Neural cell (in vitro differentiated cells): ENCODE data around the gene TFPI.

Experiments used
- EP300 ChIP-seq: fragments of 450-650 bp; conservative IDR thresholded peaks from 2 replicates; pipeline ENCODE4 v1.6.1; 2014; ENCODE audit warnings: antibody characterized with exemption, mild to moderate bottlenecking, moderate library complexity; ENCODE audit not compliant: poor library complexity, severe bottlenecking
- EZH2 ChIP-seq: fragments of 200-600, 300-800 bp; shearing (Covaris generic), sonication (generic); IDR thresholded peaks from 2 replicates; pipeline ENCODE4 v1.6.1; 2014; ENCODE audit warnings: antibody characterized with exemption, low read length, borderline replicate concordance, mild to moderate bottlenecking; ENCODE audit not compliant: insufficient read depth, poor library complexity, severe bottlenecking
- TF ChIP-seq, protein P1 (sequence below): IDR thresholded peaks from 2 replicates; pipeline ENCODE4 v1.6.1; 2012; ENCODE audit warnings: borderline replicate concordance
- TF ChIP-seq, protein P2 (sequence below): fragments of 450-650 bp; IDR thresholded peaks from 2 replicates; pipeline ENCODE4 v1.5.1; 2014; ENCODE audit warnings: antibody characterized with exemption, mild to moderate bottlenecking, moderate library complexity; ENCODE audit not compliant: poor library complexity, severe bottlenecking

GRCh38 chr2:187435078-187435477, 119.2 kb downstream of the TFPI start:
- no peak for TF ChIP-seq EZH2
- TF ChIP-seq, protein P1, sequence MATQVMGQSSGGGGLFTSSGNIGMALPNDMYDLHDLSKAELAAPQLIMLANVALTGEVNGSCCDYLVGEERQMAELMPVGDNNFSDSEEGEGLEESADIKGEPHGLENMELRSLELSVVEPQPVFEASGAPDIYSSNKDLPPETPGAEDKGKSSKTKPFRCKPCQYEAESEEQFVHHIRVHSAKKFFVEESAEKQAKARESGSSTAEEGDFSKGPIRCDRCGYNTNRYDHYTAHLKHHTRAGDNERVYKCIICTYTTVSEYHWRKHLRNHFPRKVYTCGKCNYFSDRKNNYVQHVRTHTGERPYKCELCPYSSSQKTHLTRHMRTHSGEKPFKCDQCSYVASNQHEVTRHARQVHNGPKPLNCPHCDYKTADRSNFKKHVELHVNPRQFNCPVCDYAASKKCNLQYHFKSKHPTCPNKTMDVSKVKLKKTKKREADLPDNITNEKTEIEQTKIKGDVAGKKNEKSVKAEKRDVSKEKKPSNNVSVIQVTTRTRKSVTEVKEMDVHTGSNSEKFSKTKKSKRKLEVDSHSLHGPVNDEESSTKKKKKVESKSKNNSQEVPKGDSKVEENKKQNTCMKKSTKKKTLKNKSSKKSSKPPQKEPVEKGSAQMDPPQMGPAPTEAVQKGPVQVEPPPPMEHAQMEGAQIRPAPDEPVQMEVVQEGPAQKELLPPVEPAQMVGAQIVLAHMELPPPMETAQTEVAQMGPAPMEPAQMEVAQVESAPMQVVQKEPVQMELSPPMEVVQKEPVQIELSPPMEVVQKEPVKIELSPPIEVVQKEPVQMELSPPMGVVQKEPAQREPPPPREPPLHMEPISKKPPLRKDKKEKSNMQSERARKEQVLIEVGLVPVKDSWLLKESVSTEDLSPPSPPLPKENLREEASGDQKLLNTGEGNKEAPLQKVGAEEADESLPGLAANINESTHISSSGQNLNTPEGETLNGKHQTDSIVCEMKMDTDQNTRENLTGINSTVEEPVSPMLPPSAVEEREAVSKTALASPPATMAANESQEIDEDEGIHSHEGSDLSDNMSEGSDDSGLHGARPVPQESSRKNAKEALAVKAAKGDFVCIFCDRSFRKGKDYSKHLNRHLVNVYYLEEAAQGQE = no peak
- TF ChIP-seq, protein P2, sequence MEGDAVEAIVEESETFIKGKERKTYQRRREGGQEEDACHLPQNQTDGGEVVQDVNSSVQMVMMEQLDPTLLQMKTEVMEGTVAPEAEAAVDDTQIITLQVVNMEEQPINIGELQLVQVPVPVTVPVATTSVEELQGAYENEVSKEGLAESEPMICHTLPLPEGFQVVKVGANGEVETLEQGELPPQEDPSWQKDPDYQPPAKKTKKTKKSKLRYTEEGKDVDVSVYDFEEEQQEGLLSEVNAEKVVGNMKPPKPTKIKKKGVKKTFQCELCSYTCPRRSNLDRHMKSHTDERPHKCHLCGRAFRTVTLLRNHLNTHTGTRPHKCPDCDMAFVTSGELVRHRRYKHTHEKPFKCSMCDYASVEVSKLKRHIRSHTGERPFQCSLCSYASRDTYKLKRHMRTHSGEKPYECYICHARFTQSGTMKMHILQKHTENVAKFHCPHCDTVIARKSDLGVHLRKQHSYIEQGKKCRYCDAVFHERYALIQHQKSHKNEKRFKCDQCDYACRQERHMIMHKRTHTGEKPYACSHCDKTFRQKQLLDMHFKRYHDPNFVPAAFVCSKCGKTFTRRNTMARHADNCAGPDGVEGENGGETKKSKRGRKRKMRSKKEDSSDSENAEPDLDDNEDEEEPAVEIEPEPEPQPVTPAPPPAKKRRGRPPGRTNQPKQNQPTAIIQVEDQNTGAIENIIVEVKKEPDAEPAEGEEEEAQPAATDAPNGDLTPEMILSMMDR = no peak
- no peak for TF ChIP-seq EP300
